PFSK-1 (cell line): ENCODE measurements around the gene TAS2R42.

Experiments used
- FOXP2 ChIP-seq: optimal IDR thresholded peaks from 2 replicates; pipeline ENCODE3; 2011; ENCODE audit warnings: borderline replicate concordance, control low read depth, inconsistent platforms; ENCODE audit not compliant: insufficient read depth; ENCODE audit errors: extremely low read length, extremely low read depth
- POLR2AphosphoS5 ChIP-seq: IDR thresholded peaks from 2 replicates; pipeline ENCODE4 v1.6.1; 2012; ENCODE audit warnings: low read depth, mild to moderate bottlenecking, control low read depth, low read length, moderate library complexity
- SIN3A ChIP-seq: IDR thresholded peaks from 2 replicates; pipeline ENCODE4 v1.6.1; 2012; ENCODE audit warnings: mild to moderate bottlenecking, low read length, moderate library complexity, borderline replicate concordance; ENCODE audit not compliant: insufficient read depth
- TAF1 ChIP-seq: IDR thresholded peaks from 2 replicates; pipeline ENCODE4 v1.6.1; 2012; ENCODE audit warnings: low read length, control low read depth, borderline replicate concordance; ENCODE audit not compliant: insufficient read depth
- TF ChIP-seq, protein P1 (sequence below), 2 experiments: IDR thresholded peaks; 2 replicates each; pipeline versions ENCODE4 v1.6.1 to v1.8.0; 2011 to 2012; ENCODE audit warnings: low read depth in 2 of 2, low read length in 2 of 2, control low read depth in 1 of 2, inconsistent platforms in 1 of 2, mild to moderate bottlenecking in 1 of 2, moderate library complexity in 1 of 2; ENCODE audit not compliant: insufficient read depth in 1 of 2

TAS2R42 gene

DNA sequence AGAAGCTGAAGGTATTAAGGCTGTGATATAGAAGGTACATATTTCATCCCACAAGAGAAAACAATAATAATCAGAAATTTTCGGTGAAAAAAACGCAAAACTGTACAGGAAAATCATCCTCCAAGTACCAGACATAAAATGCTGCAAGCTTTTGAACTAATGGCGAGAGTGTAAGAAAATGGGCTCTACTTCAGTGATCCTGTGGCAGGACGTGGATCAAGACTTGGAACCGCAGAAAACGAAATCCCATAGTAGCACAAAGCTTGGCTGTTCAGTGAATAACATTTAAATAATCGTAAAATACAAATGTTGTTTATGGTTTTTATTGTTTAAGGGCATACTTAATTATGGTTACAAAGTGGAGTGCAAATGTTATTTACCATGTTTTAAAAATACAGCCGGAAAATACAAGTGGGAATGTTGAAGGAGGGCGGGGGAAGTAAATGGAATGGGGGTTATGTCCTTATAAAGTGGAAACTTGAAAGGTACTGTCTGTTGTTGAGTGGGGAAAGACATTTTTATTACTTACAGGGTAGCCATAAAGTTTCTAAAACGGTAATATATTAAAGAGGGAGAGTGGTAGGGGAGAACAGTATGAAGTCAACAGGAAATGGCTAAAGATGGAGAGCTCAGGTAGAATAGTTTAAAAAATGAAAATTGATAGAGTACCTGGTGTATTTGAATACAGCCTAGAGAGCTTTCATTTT is 14.6 kb downstream of the TAS2R42 start:
- TF ChIP-seq SIN3A, result no peak
- TF ChIP-seq, protein P1, sequence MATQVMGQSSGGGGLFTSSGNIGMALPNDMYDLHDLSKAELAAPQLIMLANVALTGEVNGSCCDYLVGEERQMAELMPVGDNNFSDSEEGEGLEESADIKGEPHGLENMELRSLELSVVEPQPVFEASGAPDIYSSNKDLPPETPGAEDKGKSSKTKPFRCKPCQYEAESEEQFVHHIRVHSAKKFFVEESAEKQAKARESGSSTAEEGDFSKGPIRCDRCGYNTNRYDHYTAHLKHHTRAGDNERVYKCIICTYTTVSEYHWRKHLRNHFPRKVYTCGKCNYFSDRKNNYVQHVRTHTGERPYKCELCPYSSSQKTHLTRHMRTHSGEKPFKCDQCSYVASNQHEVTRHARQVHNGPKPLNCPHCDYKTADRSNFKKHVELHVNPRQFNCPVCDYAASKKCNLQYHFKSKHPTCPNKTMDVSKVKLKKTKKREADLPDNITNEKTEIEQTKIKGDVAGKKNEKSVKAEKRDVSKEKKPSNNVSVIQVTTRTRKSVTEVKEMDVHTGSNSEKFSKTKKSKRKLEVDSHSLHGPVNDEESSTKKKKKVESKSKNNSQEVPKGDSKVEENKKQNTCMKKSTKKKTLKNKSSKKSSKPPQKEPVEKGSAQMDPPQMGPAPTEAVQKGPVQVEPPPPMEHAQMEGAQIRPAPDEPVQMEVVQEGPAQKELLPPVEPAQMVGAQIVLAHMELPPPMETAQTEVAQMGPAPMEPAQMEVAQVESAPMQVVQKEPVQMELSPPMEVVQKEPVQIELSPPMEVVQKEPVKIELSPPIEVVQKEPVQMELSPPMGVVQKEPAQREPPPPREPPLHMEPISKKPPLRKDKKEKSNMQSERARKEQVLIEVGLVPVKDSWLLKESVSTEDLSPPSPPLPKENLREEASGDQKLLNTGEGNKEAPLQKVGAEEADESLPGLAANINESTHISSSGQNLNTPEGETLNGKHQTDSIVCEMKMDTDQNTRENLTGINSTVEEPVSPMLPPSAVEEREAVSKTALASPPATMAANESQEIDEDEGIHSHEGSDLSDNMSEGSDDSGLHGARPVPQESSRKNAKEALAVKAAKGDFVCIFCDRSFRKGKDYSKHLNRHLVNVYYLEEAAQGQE (IDR thresholded peaks at IDR 0.05; ENCODE audit: insufficient read depth in 1 of 2, low read depth in 2 of 2, low read length in 2 of 2), result no peak

DNA sequence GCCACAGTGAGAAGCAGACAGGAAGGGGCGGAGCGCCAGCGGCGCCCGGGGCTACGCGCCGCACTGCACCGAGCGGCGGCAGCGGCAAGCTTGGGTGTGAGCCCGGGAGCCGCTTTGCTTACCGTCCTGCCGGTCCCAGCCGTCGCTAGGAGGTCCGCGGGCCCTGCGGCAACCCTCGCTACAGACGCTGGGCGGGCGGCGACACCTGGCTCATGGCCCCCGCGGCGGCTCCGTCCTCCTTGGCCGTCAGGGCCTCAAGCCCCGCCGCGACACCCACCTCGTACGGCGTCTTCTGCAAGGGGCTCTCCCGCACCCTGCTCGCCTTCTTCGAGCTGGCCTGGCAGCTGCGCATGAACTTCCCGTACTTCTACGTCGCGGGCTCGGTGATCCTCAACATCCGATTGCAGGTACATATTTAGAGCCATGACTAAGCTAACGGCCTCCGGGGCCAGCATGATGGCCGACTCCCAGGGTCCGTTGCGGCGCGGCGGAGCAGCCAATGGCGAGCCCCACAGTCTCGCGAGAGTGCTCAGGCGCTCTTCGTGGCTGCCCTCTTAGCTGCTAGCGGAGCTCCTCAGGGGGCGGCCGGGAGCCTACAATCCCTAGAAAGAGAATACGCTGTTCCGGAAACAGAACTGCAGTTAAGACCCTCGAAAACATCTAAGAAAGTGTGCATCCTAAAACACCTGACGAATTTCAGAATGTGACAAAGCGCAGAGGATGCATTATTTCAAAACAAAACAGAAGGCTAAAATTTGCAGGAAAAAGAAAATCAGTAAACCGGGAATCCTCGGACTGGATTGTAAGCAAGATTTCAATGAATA is 15.4 kb downstream of the TAS2R42 start, which contains the start of gene SMIM10L1:
Gene SMIM10L1 (plus strand): TSS at position 50 of the 824 bp plus-strand sequence. CDS start 163 bp downstream, at position 213.
- TF ChIP-seq, protein P1 (IDR thresholded peaks at IDR 0.05; ENCODE audit: insufficient read depth in 1 of 2, low read depth in 2 of 2, low read length in 2 of 2), result peak in 1 of 2 experiments; percentile 14; a peak in 1 of 4 replicates
- TF ChIP-seq SIN3A (peak; percentile 53; the same call in 1 of the 2 replicates), POLR2AphosphoS5 (peak; percentile 95), FOXP2 (peak; percentile 30), TAF1 (peak; percentile 63)

DNA sequence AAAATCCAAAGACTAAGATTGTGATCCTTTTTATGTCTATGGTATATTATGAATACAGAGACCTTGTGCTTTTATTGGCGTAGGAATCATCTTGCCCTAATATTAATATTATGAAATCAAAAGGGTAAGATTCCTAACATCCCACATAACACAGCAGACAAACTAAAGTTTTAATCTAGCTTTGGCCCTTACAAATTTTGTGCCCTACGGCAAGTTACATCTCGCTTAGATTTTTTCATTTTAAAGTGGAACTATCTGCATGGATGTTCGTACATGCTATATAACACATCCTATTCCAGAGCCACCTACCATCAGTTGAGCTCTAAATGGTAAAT is 16.0 kb downstream of the TAS2R42 start:
- TF ChIP-seq FOXP2 (no peak), SIN3A (no peak), POLR2AphosphoS5 (no peak)
- TF ChIP-seq, protein P1 (IDR thresholded peaks at IDR 0.05; ENCODE audit: insufficient read depth in 1 of 2, low read depth in 2 of 2, low read length in 2 of 2), result no peak

DNA sequence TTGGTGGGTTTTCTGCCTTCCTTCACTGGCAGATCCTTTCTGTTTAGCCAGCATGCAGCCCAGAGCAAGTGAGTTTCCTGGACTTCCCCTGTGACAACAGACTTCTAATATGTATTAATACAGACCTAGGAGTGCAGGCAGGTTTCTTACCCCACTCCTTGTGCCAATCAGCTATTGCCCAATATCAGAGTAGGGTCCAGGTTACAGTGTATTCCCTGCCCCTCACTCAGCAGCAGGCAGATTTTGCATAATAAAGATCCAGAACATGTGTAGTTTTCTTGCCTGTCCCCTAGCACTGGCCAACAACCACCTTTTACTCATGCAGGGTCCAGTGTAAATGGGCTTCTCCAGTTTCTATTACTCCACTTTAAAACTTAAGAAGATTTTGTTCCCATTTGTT is 20.4 kb downstream of the TAS2R42 start:
- no peak for TF ChIP-seq FOXP2
- TF ChIP-seq POLR2AphosphoS5, result no peak
- no peak for TF ChIP-seq TAF1
- no peak for TF ChIP-seq SIN3A

DNA sequence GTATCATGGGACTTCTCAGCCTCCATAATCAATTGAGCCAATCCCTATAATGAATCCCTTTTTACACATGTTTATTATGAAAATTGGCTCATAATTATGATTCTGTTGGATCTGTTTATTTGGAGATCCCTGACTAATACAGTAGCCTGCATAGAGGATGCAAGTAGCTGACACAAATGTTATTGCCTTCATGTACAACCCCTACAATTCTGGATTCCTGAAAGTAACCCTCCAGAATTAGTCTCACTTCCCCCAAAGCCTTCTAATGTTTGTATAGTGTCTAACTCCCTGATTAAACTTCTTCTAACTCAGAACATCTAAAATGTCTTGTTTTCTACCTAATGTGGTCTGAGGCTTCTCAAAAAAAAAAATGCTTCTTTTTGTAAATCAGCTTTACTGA is 22.4 kb downstream of the TAS2R42 start:
- TF ChIP-seq, protein P1 (IDR thresholded peaks at IDR 0.05; ENCODE audit: insufficient read depth in 1 of 2, low read depth in 2 of 2, low read length in 2 of 2), result no peak
- no peak for TF ChIP-seq SIN3A
- TF ChIP-seq FOXP2, result no peak
- TF ChIP-seq TAF1, result no peak
- no peak for TF ChIP-seq POLR2AphosphoS5
